Cardiac muscle cell (in vitro differentiated cells and primary cell): Measurements from ENCODE around the gene BIRC7. TPM values are rescaled to one million over a fixed set of nuclear protein-coding genes. Genes with fewer than 3 reads are reported as not detected.
A peak's percentile ranks its signal among the peaks of the same experiment; 100 is the strongest.

Source experiments
- DNase-seq, 2 donors: peaks; one replicate each; pipeline versions ENCODE4 v3.0.0 to v3.0.0-alpha.2; 2010 to 2017; ENCODE audit warnings: low read depth in 1 of 2, low spot score in 1 of 2
- H3K27ac ChIP-seq: fragments of 200-600 bp; sonication (generic); 2 replicates; pipeline ENCODE4 v1.5.1; 2016
- H3K27me3 ChIP-seq: fragments of 200-600 bp; sonication (generic); 2 replicates; pipeline ENCODE4 v1.6.0; 2016; ENCODE audit warnings: control low read depth
- H3K36me3 ChIP-seq: fragments of 200-600 bp; sonication (generic); 2 replicates; pipeline ENCODE4 v1.5.1; 2016; ENCODE audit warnings: control low read depth
- H3K4me1 ChIP-seq: fragments of 200-600 bp; sonication (generic); 2 replicates; pipeline ENCODE4 v1.8.1; 2017; ENCODE audit warnings: low read depth, mild to moderate bottlenecking, mixed run types
- H3K4me3 ChIP-seq: fragments of 200-600 bp; sonication (generic); 2 replicates; pipeline ENCODE4 v1.5.1; 2016; ENCODE audit warnings: mild to moderate bottlenecking
- H3K9me3 ChIP-seq: fragments of 200-600 bp; sonication (generic); 2 replicates; pipeline ENCODE4 v1.5.1; 2017; ENCODE audit warnings: low read depth, mild to moderate bottlenecking, control low read depth
- CTCF ChIP-seq: IDR thresholded peaks from 2 replicates; pipeline ENCODE4 v1.5.1; 2012; ENCODE audit warnings: low read depth, mild to moderate bottlenecking, low read length
- polyA plus RNA-seq: library from polyadenylated mRNA; unstranded; fragments of >200 nt; fragmentation: Nextera tagmentation; extraction: Ambion mirVana; gene quantifications from 2 replicates; pipeline ENCODE4 v1.2.1, GENCODE V29; 2016
- total RNA-seq: library from RNA; depleted of rRNA; stranded (reverse); fragments of >200 nt; gene quantifications from 2 replicates; pipeline ENCODE4 v1.2.3, GENCODE V29; 2016

BIRC7 gene
- total and polyA plus RNA-seq, 2 experiments from 2014 or later: 0.54 TPM; not detected in 1

DNA sequence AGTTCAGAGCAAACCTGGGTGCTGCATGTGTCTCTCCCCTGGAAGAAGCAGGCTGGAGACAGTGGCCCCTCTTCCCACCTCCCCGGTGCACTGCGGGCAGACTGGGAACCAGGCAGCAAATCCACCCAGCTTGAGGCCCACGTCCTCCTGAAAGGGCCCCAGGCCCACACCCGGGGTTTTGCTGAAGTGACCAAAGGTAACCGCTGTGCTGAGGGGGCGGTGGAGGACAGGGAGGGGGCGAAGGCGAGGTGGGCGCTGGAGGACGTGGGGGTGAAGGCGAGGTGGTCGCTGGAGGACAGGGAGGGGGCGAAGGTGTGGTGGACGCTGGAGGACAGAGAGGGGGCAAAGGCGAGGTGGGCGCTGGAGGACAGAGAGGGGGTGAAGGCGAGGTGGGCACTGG is 1.8 kb upstream of the BIRC7 start:
- no peaks in the 10 kb centered on the region for H3K27me3 ChIP-seq
- H3K9me3 ChIP-seq: no peaks in the 10 kb centered on the region
- H3K36me3 ChIP-seq: no peaks in the 10 kb centered on the region
- no peak for TF ChIP-seq CTCF
- no peak for DNase-seq
- H3K4me3 ChIP-seq: no peak overlapping the region
- H3K4me1 ChIP-seq: no peaks in the 10 kb centered on the region
- no peak overlapping the region for H3K27ac ChIP-seq

DNA sequence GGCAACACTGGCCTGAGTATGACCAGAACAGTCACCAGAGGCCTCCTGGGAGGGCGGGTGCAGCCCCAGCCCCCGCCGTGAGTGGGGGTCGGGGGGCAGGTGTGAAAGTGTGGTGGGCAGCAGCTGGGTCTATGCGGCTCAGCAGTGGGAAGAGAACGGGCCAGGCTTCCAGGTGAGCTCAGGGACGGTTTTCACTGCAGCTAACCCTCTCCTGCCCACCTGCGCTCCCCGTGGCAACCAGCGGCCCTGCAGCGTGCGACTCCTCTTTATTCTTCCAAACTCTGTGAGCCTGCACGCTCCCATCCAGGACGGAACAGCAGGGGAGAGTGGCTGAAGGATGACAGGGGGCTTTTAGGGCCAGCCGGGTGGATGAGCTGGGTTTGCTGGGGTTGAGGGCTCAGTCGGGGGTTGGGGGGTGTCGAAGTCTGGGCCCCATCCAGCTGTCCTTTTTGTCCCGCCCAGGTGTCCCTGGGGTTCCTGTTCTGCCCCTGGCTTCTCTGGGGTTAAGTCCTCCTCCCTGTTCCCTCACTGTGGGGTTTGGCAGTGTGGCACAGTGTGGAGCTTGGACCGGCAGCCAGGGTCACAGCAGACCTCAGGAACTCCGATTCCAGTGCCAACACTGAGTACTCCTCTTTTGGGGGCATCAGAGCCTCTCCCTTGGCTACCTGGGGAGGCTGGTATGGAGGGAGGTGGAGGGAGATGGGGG is 859 bp upstream of the BIRC7 start:
- H3K9me3 ChIP-seq: no peaks in the 10 kb centered on the region

GRCh38 chr20:63236116-63236837 is 572 bp downstream of the BIRC7 start:
- no peaks in the 10 kb centered on the region for H3K9me3 ChIP-seq
- no peak for DNase-seq
- no peak overlapping the region for H3K4me3 ChIP-seq
- H3K27ac ChIP-seq: no peak overlapping the region
- H3K36me3 ChIP-seq: no peaks in the 10 kb centered on the region
- TF ChIP-seq CTCF: no peak
- H3K4me1 ChIP-seq: no peaks in the 10 kb centered on the region
- no peaks in the 10 kb centered on the region for H3K27me3 ChIP-seq

More for the DNA sequence above, 859 bp upstream of the BIRC7 start:
- peak; percentile 59 for TF ChIP-seq CTCF
- no peaks in the 10 kb centered on the region for H3K27me3 ChIP-seq
- peak; percentile 24 to 63 for DNase-seq
- no peaks in the 10 kb centered on the region for H3K36me3 ChIP-seq
- H3K27ac ChIP-seq: no peak overlapping the region
- no peaks in the 10 kb centered on the region for H3K4me1 ChIP-seq
- no peak overlapping the region for H3K4me3 ChIP-seq

DNA sequence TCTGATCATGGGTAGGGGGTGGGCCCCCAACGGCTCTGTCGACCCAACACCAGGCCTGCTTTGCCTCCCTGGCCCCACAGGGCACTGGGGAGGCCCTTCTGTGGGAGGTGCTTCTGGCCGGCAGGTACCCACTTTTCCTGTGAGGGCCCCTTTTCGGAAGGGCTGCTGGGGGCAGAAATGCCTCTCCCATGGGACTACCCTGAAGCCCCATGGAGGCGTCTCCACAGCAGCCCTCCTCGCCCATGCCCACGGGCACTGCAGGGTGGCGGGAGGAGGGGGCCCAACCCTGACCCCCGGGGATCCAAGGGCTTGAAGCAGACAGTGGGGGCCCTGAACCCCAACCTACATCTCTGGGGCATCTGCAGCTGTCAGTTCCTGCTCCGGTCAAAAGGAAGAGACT is 2.3 kb downstream of the BIRC7 start:
- DNase-seq: no peak
- H3K9me3 ChIP-seq: no peaks in the 10 kb centered on the region
- TF ChIP-seq CTCF: no peak
- no peak overlapping the region for H3K4me3 ChIP-seq
- H3K27ac ChIP-seq: no peak overlapping the region
- no peaks in the 10 kb centered on the region for H3K36me3 ChIP-seq
- no peaks in the 10 kb centered on the region for H3K27me3 ChIP-seq
- no peaks in the 10 kb centered on the region for H3K4me1 ChIP-seq

DNA sequence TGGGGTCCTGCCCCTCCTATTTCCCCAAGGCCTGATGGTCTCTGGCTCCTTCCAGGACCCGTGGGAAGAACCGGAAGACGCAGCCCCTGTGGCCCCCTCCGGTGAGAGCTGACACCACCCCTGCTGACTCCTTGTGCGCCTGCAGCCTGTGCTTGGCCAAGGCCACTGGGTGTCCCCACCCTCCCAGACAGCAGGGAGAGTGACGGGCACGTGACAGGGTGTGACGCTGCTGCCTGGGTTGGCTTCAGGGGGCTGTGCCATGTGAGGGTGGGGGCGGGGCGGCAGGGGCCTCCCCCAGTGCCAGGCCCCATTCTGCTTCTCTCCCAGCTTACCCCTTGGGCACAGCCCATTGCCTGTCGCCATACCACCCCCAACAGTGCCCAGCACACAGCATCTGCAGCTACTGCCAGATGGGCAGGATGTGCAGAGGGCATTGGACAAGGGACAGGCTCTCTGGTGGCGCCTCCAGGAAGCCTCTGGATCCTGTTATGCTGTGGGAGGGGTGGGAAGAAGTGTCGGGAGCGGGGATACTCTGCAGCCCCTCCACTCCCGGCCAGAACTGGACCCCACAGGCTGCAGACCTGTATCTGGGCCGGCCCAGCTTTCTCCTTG is 2.9 kb downstream of the BIRC7 start:
- no peaks in the 10 kb centered on the region for H3K4me1 ChIP-seq
- no peak for DNase-seq
- no peaks in the 10 kb centered on the region for H3K27me3 ChIP-seq
- H3K4me3 ChIP-seq: no peak overlapping the region
- no peak overlapping the region for H3K27ac ChIP-seq
- no peaks in the 10 kb centered on the region for H3K9me3 ChIP-seq
- no peaks in the 10 kb centered on the region for H3K36me3 ChIP-seq
- no peak for TF ChIP-seq CTCF
